Thymus (tissue), 11 donors: Measurements from ENCODE around the gene SELPLG. TPM values are rescaled to one million over a fixed set of nuclear protein-coding genes. Genes with fewer than 3 reads are reported as not detected.

Experiments used
- DNase-seq, 9 donors: peaks; one replicate each; pipeline ENCODE4 v3.0.0-alpha.2; 2013; ENCODE audit warnings: low spot score in 9 of 9, low read depth in 6 of 9, missing footprints in 1 of 9
- H3K27ac ChIP-seq, 2 donors: one replicate each; pipeline ENCODE4 v1.5.1; 2013; ENCODE audit warnings: control low read depth in 1 of 2, low read depth in 1 of 2, low read length in 1 of 2, mild to moderate bottlenecking in 1 of 2, moderate library complexity in 1 of 2
- H3K27me3 ChIP-seq, 2 donors: one replicate each; pipeline ENCODE4 v1.5.1; 2013; ENCODE audit warnings: low read length in 1 of 2; ENCODE audit not compliant: control insufficient read depth in 2 of 2, insufficient read depth in 1 of 2
- H3K36me3 ChIP-seq, 2 donors: one replicate each; pipeline ENCODE4 v1.5.1; 2013; ENCODE audit warnings: low read length in 1 of 2, mild to moderate bottlenecking in 1 of 2, moderate library complexity in 1 of 2; ENCODE audit not compliant: control insufficient read depth in 2 of 2, insufficient read depth in 2 of 2
- H3K4me1 ChIP-seq, 2 donors: one replicate each; pipeline ENCODE4 v1.5.1; 2013; ENCODE audit warnings: low read length in 2 of 2; ENCODE audit not compliant: control insufficient read depth in 2 of 2, insufficient read depth in 2 of 2
- H3K4me3 ChIP-seq, 2 donors: one replicate each; pipeline ENCODE4 v1.5.1; 2013; ENCODE audit warnings: low read length in 2 of 2, control low read depth in 1 of 2, mild to moderate bottlenecking in 1 of 2
- H3K9me3 ChIP-seq, 2 donors: one replicate each; pipeline ENCODE4 v1.5.1; 2013; ENCODE audit warnings: low read length in 1 of 2, mild to moderate bottlenecking in 1 of 2; ENCODE audit not compliant: control insufficient read depth in 2 of 2, insufficient read depth in 1 of 2
- WGBS: extraction: QIAGEN DNeasy Blood & Tissue Kit; methylation state at CpG from one replicate; pipeline ENCODE4 v1.1.7; 2013; 5-methylcytosine and 5-hydroxymethylcytosine counted together
- polyA plus RNA-seq: library from polyadenylated mRNA; stranded (reverse); fragments of 200-250 nt; gene quantifications from one replicate; pipeline ENCODE4 v1.2.3, GENCODE V29; 2013
- total RNA-seq: library from RNA; stranded (reverse); fragments of 120-200 nt; gene quantifications from one replicate; pipeline ENCODE4 v1.2.4, GENCODE V29; 2013
- donor health status: healthy.

The SELPLG gene
- total and polyA plus RNA-seq, 2 donors = 28.0 to 69.6 TPM

- Histone ChIP-seq H3K36me3 (peaks cover 3 to 21% of the 10 kb centered on the region in 2 donors), H3K9me3 (no peaks in the 10 kb centered on the region), H3K27ac (no peak overlapping the region), H3K4me1 (peaks cover 35 to 75% of the 10 kb centered on the region in 2 donors), H3K27me3 (no peaks in the 10 kb centered on the region), H3K4me3 (no peak overlapping the region)
- WGBS = 96% methylated on average over 1 of the region's 1 CpG
- no peak for DNase-seq
Measured at GRCh38 chr12:108642899-108643654, 9.4 kb upstream of the SELPLG start.

GRCh38 chr12:108642269-108642870 lies 8.7 kb upstream of the SELPLG start:
- DNase-seq = peak in 1 of 9 donors; percentile 60
- Histone ChIP-seq H3K4me1 (peaks cover 41 to 80% of the 10 kb centered on the region in 2 donors), H3K9me3 (no peaks in the 10 kb centered on the region), H3K27ac (peak overlapping the region in 1 of 2 donors; percentile 33), H3K27me3 (no peaks in the 10 kb centered on the region), H3K4me3 (no peak overlapping the region), H3K36me3 (peaks cover 3 to 14% of the 10 kb centered on the region in 2 donors)
- 70% methylated on average over 16 of the region's 16 CpGs for WGBS

GRCh38 chr12:108641446-108642268 lies 8.0 kb upstream of the SELPLG start:
- peaks cover 48 to 84% of the 10 kb centered on the region in 2 donors for H3K4me1 ChIP-seq
- peak in 1 of 9 donors; percentile 41 for DNase-seq
- 66% methylated on average over 9 of the region's 9 CpGs for WGBS

GRCh38 chr12:108640802-108641445 lies 7.2 kb upstream of the SELPLG start:
- peak overlapping the region in 1 of 2 donors; percentile 62 for H3K27ac ChIP-seq
- peak in 1 of 9 donors; percentile 37 for DNase-seq
- H3K4me3 ChIP-seq = no peak overlapping the region
- no peaks in the 10 kb centered on the region for H3K9me3 ChIP-seq
- 80% methylated on average over 10 of the region's 10 CpGs for WGBS
- H3K27me3 ChIP-seq = no peaks in the 10 kb centered on the region
- peaks cover 0 to 11% of the 10 kb centered on the region in 2 donors for H3K36me3 ChIP-seq
- H3K4me1 ChIP-seq = peaks cover 54 to 87% of the 10 kb centered on the region in 2 donors

More at GRCh38 chr12:108641446-108642268, 8.0 kb upstream of the SELPLG start:
- no peak overlapping the region for H3K4me3 ChIP-seq
- H3K36me3 ChIP-seq = peaks cover 3 to 11% of the 10 kb centered on the region in 2 donors
- peak overlapping the region; percentile 40 to 62 for H3K27ac ChIP-seq
- no peaks in the 10 kb centered on the region for H3K9me3 ChIP-seq
- H3K27me3 ChIP-seq = no peaks in the 10 kb centered on the region

GRCh38 chr12:108638997-108639822 lies 5.5 kb upstream of the SELPLG start:
- no peaks in the 10 kb centered on the region for H3K9me3 ChIP-seq
- 96% methylated on average over 11 of the region's 11 CpGs for WGBS
- H3K4me3 ChIP-seq = no peak overlapping the region
- no peaks in the 10 kb centered on the region for H3K27me3 ChIP-seq
- H3K27ac ChIP-seq = peak overlapping the region; percentile 18 to 77
- H3K36me3 ChIP-seq = no peaks in the 10 kb centered on the region
- DNase-seq = no peak
- H3K4me1 ChIP-seq = peaks cover 60 to 89% of the 10 kb centered on the region in 2 donors

GRCh38 chr12:108638141-108638827 lies 4.6 kb upstream of the SELPLG start:
- no peaks in the 10 kb centered on the region for H3K27me3 ChIP-seq
- DNase-seq = peak in 1 of 9 donors; percentile 73
- H3K4me1 ChIP-seq = peaks cover 64 to 94% of the 10 kb centered on the region in 2 donors
- H3K36me3 ChIP-seq = no peaks in the 10 kb centered on the region
- H3K27ac ChIP-seq = peak overlapping the region; percentile 40 to 77
- 49% methylated on average over 18 of the region's 18 CpGs for whole genome bisulfite sequencing
- H3K4me3 ChIP-seq = no peak overlapping the region
- no peaks in the 10 kb centered on the region for H3K9me3 ChIP-seq

- WGBS = 35% methylated on average over 7 of the region's 7 CpGs
- Histone ChIP-seq H3K36me3 (no peaks in the 10 kb centered on the region), H3K4me1 (peaks cover 67 to 98% of the 10 kb centered on the region in 2 donors), H3K27me3 (no peaks in the 10 kb centered on the region), H3K27ac (peak overlapping the region; percentile 18 to 77), H3K9me3 (no peaks in the 10 kb centered on the region), H3K4me3 (no peak overlapping the region)
- peak in 1 of 9 donors; percentile 68 for DNase-seq
Measured at GRCh38 chr12:108637222-108637971, 3.7 kb upstream of the SELPLG start.
